Lung (tissue), 12 donors: ENCODE results near the gene CNTN1. TPM values are rescaled to one million over a fixed set of nuclear protein-coding genes. Genes with fewer than 3 reads are reported as not detected.

Experiments used
- ATAC-seq: fragments of 200-7000 bp; cut with Tn5 transposase; one replicate; pipeline ENCODE4 v1.9.1; 2020; ENCODE audit warnings: moderate number of reproducible peaks; ENCODE audit not compliant: insufficient read depth, low FRiP score
- DNase-seq, 3 donors: peaks; one replicate each; pipeline ENCODE4 v3.0.0-alpha.2; 2013 to 2017
- H3K27ac ChIP-seq, 2 donors: one replicate each; pipeline ENCODE4 v1.5.1; 2013; ENCODE audit warnings: mild to moderate bottlenecking in 2 of 2, moderate library complexity in 2 of 2, control low read depth in 1 of 2, inconsistent platforms in 1 of 2, low read depth in 1 of 2, low read length in 1 of 2
- H3K27me3 ChIP-seq, 3 donors: one replicate each; pipeline ENCODE4 v1.5.1; 2013; ENCODE audit warnings: low read length in 2 of 3; ENCODE audit not compliant: control insufficient read depth in 3 of 3, insufficient read depth in 3 of 3
- H3K36me3 ChIP-seq, 4 donors: one replicate each; pipeline ENCODE4 v1.5.1; 2013; ENCODE audit warnings: low read length in 4 of 4, mild to moderate bottlenecking in 1 of 4, moderate library complexity in 1 of 4; ENCODE audit not compliant: control insufficient read depth in 4 of 4, insufficient read depth in 4 of 4
- H3K4me1 ChIP-seq, 5 donors: one replicate each; pipeline ENCODE4 v1.5.1; 2013; ENCODE audit warnings: low read length in 5 of 5, mild to moderate bottlenecking in 2 of 5, moderate library complexity in 1 of 5; ENCODE audit not compliant: control insufficient read depth in 5 of 5, insufficient read depth in 5 of 5
- H3K4me3 ChIP-seq: one replicate; pipeline ENCODE4 v1.5.1; 2013; ENCODE audit warnings: mild to moderate bottlenecking, control low read depth, moderate library complexity
- H3K9ac ChIP-seq, 2 donors: one replicate each; pipeline ENCODE4 v1.5.1; 2013; ENCODE audit warnings: low read length in 2 of 2, control low read depth in 1 of 2; ENCODE audit not compliant: insufficient read depth in 1 of 2
- H3K9me3 ChIP-seq, 4 donors: one replicate each; pipeline ENCODE4 v1.5.1; 2013; ENCODE audit warnings: low read length in 3 of 4, mild to moderate bottlenecking in 1 of 4, moderate library complexity in 1 of 4; ENCODE audit not compliant: control insufficient read depth in 4 of 4, insufficient read depth in 3 of 4
- CTCF ChIP-seq: IDR thresholded peaks from 2 replicates; pipeline ENCODE4 v1.5.1; 2012; ENCODE audit warnings: mild to moderate bottlenecking; ENCODE audit errors: control extremely low read depth, extremely low read depth
- WGBS, 2 donors: extraction: QIAGEN DNeasy Blood & Tissue Kit; methylation state at CpG; one replicate each; pipeline ENCODE4 v1.1.7; 2013; 5-methylcytosine and 5-hydroxymethylcytosine counted together
- polyA plus RNA-seq, 2 donors: library from polyadenylated mRNA; stranded (reverse); fragments of 200-250 nt; gene quantifications; one replicate each; pipeline ENCODE4 v1.2.1, GENCODE V29; 2013
- total RNA-seq, 2 donors: library from RNA; depleted of rRNA in 1 of 2; stranded (reverse); fragments of >200 nt in 1 of 2; gene quantifications; one replicate each; pipeline ENCODE4 v1.2.1, GENCODE V29; 2014 to 2021
- donor health status: control.
- donor health status: control.
- donor health status: Bipolar disorder and iron deficiency.
- donor health status: healthy.
- donor health status: DM: yes; HTN: yes; CAD: no.

Gene CNTN1
- total and polyA plus RNA-seq, 4 donors: 0.10 to 47.6 (median 1.1) TPM

DNA sequence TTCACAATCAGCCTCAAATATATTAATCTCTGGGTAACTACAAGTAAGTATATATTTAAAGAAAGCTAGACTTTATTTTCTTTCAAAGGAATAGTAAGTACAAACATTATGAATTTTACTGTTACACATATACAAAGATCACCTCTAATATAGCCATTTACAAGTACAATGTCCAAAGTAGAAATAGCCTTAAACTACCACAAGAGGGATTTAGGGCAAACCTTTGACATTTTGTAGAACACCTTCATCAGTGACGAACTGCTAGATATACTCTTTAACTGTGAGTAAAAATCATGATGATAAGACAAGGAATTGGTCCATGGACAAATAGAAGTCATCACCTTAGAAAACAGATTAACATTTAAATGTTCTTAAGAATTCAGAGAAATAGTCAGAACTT, 69.8 kb downstream of the CNTN1 start:
- no peak overlapping the region for H3K4me3 ChIP-seq
- H3K27ac ChIP-seq: no peak overlapping the region
- no peak overlapping the region for H3K9ac ChIP-seq
- ATAC-seq: no peak
- WGBS, 2 donors: 72 to 76% methylated on average over 1 of the region's 1 CpG
- DNase-seq: no peak
- no peaks in the 10 kb centered on the region for H3K4me1 ChIP-seq
- no peaks in the 10 kb centered on the region for H3K27me3 ChIP-seq
- TF ChIP-seq CTCF: no peak
- H3K36me3 ChIP-seq: no peaks in the 10 kb centered on the region
- H3K9me3 ChIP-seq: no peaks in the 10 kb centered on the region

GRCh38 chr12:40768125-40768864, 76.1 kb downstream of the CNTN1 start:
- Histone ChIP-seq H3K4me1 (no peaks in the 10 kb centered on the region), H3K27me3 (no peaks in the 10 kb centered on the region), H3K27ac (no peak overlapping the region), H3K36me3 (no peaks in the 10 kb centered on the region), H3K9me3 (no peaks in the 10 kb centered on the region), H3K9ac (no peak overlapping the region), H3K4me3 (no peak overlapping the region)
- 88 to 92% methylated on average over 8 of the region's 8 CpGs for WGBS, 2 donors
- no peak for ATAC-seq
- DNase-seq: no peak
- TF ChIP-seq CTCF: no peak

- Histone ChIP-seq H3K9me3 (no peaks in the 10 kb centered on the region), H3K27ac (no peak overlapping the region), H3K9ac (no peak overlapping the region), H3K4me3 (no peak overlapping the region), H3K27me3 (no peaks in the 10 kb centered on the region), H3K36me3 (no peaks in the 10 kb centered on the region), H3K4me1 (peaks cover 0 to 4% (median 0%) of the 10 kb centered on the region in 5 donors)
- TF ChIP-seq CTCF: no peak
- no peak for DNase-seq
- ATAC-seq: no peak
- 42% methylated on average over 2 of the region's 2 CpGs for WGBS, 2 donors
Measured at GRCh38 chr12:40769846-40770245, 77.6 kb downstream of the CNTN1 start.

DNA sequence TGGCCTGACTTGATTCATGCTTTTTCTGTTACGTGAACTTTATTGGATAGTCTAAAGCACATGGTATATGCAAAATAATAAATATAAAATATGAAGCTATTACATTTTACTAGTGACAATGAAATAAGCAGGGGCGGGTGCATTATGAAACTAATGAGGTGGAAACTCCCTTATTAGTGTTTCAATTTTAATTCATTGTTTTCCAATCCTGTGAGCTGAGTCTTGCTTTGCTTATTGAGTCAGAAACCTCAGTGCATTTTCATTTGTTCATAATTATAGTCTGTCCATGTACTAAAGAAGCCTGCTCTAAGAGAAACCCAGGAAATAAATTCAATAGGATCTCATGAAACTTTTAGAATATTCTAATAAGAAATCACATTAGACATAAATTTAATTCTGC, 78.5 kb downstream of the CNTN1 start:
- ATAC-seq (no peak), DNase-seq (no peak)
- TF ChIP-seq CTCF: no peak
- Histone ChIP-seq H3K9me3 (no peaks in the 10 kb centered on the region), H3K4me3 (no peak overlapping the region), H3K4me1 (peaks cover 0 to 4% (median 0%) of the 10 kb centered on the region in 5 donors), H3K27me3 (no peaks in the 10 kb centered on the region), H3K9ac (no peak overlapping the region), H3K27ac (no peak overlapping the region), H3K36me3 (no peaks in the 10 kb centered on the region)
- 60 to 84% methylated on average over 2 of the region's 2 CpGs for WGBS, 2 donors
